GM12878 (cell line): ENCODE measurements around the gene ASGR1.

Experiments used
- FOXK2 ChIP-seq: fragments of 450-650 bp; IDR thresholded peaks from 2 replicates; pipeline ENCODE4 v1.6.1; 2017; ENCODE audit warnings: mild to moderate bottlenecking, moderate library complexity
- TAF1 ChIP-seq: IDR thresholded peaks from 2 replicates; pipeline ENCODE4 v1.6.1; 2011; ENCODE audit warnings: mild to moderate bottlenecking, low read depth, low read length, borderline replicate concordance
- YBX1 ChIP-seq: fragments of 450-650 bp; IDR thresholded peaks from 2 replicates; pipeline ENCODE4 v1.6.1; 2016; ENCODE audit warnings: antibody characterized with exemption
- TF ChIP-seq, protein P1 (sequence below), 3 experiments: IDR thresholded peaks in 2 of 3; conservative IDR thresholded peaks in 1 of 3; 2 replicates each; pipeline ENCODE4 v1.5.1; 2011; ENCODE audit warnings: low read depth in 3 of 3, low read length in 3 of 3, mild to moderate bottlenecking in 3 of 3, control low read depth in 2 of 3, moderate library complexity in 2 of 3, inconsistent platforms in 1 of 3, mixed read lengths in 1 of 3; ENCODE audit not compliant: control insufficient read depth in 2 of 3, insufficient read depth in 1 of 3; ENCODE audit errors: extremely low read depth in 1 of 3

DNA sequence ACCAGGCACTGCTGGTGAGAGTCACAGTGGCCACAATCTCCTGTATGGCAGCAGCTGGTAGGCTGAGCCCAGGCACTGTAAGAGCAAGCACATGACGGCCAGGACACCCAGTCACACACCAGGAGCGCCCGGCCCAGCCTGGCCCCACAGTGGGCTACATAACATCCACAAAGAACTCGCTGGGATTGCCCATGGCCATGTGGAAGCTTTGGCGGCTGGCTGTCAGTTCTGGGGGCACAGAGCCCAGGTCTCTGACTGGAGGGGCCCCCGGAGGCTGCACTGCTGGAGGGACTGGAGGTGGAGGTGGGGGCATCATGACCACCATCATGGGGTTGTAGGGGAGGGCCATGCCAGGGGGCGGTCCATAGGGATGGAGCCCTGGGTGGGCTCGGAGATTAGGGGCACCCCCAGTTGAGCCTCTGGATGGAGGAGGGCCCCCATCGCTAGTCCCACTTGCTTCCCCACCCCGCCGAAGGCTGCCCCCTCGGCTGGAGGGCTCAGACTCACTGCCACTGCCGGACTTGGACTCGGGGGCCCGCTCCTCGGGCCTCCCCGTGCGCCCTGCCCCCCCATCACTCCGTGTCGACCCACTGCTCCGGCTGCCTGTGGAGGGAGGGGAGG is 46.7 kb upstream of the ASGR1 start:
- TF ChIP-seq, protein P1, sequence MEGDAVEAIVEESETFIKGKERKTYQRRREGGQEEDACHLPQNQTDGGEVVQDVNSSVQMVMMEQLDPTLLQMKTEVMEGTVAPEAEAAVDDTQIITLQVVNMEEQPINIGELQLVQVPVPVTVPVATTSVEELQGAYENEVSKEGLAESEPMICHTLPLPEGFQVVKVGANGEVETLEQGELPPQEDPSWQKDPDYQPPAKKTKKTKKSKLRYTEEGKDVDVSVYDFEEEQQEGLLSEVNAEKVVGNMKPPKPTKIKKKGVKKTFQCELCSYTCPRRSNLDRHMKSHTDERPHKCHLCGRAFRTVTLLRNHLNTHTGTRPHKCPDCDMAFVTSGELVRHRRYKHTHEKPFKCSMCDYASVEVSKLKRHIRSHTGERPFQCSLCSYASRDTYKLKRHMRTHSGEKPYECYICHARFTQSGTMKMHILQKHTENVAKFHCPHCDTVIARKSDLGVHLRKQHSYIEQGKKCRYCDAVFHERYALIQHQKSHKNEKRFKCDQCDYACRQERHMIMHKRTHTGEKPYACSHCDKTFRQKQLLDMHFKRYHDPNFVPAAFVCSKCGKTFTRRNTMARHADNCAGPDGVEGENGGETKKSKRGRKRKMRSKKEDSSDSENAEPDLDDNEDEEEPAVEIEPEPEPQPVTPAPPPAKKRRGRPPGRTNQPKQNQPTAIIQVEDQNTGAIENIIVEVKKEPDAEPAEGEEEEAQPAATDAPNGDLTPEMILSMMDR (IDR thresholded peaks at IDR 0.05 in 2 of 3, conservative IDR thresholded peaks at IDR 0.05 in 1 of 3; ENCODE audit: control insufficient read depth in 2 of 3, extremely low read depth in 1 of 3, insufficient read depth in 1 of 3, low read depth in 3 of 3, low read length in 3 of 3), result no peak
- no peak for TF ChIP-seq FOXK2
- no peak for TF ChIP-seq TAF1
- no peak for TF ChIP-seq YBX1
